Measurements from ENCODE around the gene SRSF3. TPM values are rescaled to one million over a fixed set of nuclear protein-coding genes. Genes with fewer than 3 reads are reported as not detected.
A peak's percentile ranks its signal among the peaks of the same experiment; 100 is the strongest.
"Not testable (repeated sequence)": the region's sequence is repeated elsewhere in the genome, so short reads cannot be mapped to it uniquely, and the experiment has no call there.

SRSF3 gene
- polyA plus RNA-seq, 1 donor, result 276 TPM

DNA sequence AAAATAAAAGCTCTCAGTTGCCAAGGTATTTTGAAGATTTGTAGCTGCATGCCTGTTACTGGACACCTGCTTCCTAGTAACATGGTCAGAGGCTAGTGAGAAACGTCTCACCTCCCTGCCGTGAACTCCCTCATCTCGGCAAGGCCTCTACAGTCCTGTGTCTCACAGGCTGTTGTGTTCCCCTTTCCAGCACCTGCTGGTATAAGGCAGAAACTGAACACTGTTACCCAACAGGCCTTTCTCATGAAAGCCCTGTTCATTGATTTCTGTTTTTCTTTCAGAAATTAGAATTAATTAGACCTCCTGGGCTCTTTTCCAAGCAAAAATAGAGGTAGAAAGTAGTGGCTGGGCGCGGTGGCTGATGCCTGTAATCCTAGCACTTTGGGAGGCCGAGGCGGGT lies 17.6 kb upstream of the SRSF3 start:
- no peak for DNase-seq

DNA sequence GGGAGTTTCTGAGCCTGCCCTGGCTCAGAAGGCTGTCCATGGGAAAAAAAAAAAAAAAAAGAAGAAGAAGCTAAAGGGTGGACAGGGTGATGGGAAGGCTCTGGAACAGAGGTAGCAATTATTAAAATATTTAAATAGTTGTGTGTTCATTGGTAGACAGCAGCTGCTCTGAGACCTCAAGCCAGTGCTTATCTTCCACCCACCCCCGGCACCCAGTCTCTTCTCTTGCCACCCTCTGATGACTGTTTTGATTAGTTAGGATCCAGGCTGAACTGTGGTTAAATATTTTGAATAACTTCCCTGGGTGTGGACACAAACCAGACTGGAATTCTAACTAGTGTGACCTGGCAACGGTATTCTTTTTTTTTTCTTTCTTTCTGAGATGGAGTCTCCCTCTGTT lies 16.9 kb upstream of the SRSF3 start:
- no peak for DNase-seq

DNA sequence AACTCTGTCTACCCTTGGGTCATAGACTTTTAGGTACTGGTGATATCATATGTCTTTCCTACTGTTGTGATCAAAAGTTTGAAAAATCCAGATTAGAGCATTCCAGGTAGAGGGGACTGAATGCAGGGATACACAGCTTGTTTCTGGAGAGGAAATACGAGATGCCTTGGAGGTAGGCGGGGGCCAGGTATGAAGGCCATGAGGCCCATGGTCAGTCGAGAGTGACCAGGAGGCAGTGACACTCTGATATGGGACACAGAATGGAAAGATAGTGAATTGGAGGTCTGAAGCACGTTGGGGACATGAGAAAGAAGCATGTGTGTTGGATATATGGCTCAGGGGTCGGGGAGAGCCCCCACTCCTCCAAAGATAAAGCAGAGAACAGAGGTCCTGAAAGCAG lies 16.1 kb upstream of the SRSF3 start:
- no peak for DNase-seq

DNA sequence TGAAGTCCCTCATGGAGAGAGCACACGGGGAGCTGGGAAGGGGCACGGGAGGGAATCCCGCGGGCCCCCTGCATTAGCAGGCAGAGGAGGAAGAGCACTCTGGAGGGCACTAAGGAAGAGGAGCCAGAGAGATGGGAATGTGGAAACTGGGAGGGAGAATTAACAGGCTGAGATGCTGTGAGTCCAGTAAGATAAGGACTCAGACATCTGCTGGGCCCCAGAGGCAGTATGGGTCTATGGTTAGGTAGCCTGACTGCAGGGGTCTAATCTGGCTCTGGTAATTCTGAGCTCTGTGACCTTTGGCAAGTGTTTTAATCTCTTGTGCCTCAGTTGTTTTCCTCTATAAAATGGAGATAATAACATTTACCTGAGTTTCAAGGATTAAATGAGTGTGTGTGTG lies 15.7 kb upstream of the SRSF3 start:
- DNase-seq, result no peak

DNA sequence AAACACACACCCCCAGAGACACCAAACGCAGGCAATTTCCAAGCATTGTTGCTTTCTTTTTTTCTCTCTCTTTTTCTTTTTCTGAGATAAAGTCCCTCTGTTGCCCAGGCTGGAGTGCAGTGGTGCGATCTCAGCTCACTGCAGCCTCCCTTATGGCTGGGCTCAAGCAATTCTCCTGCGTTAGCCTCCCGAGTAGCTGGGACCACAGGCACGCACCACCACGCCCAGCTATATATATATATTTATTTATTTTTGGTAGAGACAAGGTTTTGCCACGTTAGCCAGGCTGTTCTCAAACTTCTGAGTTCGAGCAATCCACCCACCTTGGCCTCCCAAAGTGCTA lies 14.0 kb upstream of the SRSF3 start:
- no peak for DNase-seq

DNA sequence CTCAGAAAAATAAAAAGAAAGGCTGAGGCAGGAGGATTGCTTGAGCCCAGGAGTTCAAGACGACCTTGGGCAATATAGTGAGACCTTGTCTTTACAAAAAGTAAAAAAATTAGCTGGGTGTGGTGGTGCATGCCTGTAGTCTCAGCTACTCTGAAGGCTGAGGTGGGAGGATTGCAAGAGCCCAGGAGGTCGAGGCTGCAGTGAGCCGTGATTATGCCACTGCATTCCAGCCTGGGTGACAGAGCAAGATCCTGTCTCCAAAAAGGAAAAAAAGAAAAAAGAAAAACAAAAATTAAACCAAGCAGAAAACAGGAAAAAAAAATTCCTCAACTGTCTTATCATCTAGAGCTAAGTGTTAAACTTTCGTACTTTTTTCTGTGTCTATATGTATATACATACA lies 12.4 kb upstream of the SRSF3 start:
- no peak for DNase-seq

DNA sequence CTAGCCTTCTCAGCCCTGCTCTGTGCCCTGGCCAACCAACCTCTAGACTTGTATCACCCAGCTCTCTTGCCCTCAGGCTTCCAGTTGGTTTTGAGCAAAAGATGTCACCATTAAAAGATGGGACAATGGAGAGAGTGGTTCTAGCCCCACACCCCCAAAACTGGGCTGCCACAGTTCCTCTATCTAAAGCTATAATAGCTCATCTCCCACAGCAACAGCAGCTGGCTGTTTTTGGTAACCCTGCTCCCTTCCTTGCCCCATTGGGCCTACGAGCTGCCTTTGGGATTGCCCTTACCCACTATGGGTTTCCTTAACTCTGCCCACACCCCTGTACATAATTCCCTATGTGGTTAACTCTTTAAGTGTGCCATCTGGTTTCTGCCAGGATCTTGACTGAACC lies 7.6 kb upstream of the SRSF3 start:
- no peak for DNase-seq

DNA sequence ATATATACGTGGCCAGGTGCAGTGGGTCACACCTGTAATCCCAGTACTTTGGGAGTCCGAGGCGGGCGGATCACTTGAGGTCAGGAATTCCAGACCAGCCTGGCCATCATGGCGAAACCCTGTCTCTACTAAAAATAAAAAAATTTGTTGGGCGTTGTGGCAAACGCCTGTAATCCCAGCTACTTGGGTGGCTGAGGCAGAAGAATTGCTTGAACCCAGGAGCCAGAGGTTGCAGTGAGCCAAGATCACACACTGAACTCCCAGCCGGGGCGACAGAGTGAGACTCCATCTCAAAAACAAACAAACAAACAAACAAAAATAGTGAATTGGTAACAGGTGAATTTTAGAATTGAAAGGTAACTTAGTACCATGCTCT lies 5.1 kb upstream of the SRSF3 start:
- not testable (repeated sequence) for DNase-seq

DNA sequence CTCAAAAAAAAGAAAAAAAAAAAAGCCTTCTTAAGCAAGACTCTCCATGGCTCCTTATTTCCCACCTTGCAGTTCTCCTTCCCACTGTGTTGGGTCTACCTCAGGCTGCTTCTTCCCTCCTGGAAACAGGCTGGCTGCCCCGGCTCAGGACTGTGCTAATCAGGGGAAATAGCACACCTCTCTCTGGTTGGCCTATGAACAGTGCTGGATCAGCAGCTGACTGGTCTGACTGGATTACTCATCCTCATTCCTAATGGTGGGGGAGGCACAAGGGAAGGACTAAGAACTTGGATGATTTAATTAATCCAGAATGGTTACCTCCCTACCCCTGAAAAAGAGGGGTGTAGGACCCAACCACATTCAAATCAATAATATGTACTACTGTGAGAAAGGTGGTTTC lies 3.9 kb upstream of the SRSF3 start:
- DNase-seq, result no peak

DNA sequence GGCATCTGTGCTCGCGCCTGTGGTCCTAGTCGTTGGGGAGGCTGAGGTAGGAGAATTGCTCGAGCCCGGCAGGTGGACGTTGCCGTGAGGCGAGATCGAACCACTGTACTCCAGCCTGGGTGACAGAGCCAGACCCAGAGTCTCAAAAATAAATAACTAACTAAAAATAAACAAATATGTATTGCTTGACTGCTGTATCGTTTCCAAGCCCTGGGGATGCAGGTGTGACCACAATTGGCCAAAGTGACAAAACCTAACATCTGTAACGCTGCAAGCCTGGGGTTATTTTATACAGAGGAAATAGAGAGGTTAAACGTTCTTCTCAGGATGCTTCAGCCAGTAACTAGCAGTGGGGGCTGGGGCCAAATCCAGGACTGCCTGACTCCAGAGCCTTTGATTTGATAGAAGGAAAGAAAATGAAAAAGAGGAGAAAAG lies 1.9 kb upstream of the SRSF3 start:
- no peak for DNase-seq

DNA sequence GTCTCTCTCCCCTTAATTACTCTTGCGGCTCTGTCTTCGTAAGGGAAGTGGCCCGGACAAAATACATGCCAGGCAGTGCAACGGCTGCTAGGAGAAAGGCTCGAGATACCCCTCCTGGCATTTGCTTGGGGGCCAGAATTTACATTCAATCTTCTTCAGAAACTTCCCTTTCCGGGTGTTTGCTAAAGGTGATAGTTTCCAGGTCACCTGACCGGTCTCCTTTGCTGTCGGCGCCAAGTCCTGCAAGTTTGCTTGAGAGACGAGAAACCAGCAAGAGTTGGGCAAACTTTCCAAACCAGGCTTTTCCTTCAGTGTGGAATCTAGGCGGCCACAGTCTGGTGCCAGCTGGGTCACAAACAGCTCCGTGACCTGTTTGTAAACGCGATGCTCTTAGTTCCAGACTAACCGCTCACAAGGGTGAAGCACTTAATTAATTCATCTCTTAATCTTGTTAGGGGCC lies 563 bp upstream of the SRSF3 start:
- DNase-seq, result no peak

DNA sequence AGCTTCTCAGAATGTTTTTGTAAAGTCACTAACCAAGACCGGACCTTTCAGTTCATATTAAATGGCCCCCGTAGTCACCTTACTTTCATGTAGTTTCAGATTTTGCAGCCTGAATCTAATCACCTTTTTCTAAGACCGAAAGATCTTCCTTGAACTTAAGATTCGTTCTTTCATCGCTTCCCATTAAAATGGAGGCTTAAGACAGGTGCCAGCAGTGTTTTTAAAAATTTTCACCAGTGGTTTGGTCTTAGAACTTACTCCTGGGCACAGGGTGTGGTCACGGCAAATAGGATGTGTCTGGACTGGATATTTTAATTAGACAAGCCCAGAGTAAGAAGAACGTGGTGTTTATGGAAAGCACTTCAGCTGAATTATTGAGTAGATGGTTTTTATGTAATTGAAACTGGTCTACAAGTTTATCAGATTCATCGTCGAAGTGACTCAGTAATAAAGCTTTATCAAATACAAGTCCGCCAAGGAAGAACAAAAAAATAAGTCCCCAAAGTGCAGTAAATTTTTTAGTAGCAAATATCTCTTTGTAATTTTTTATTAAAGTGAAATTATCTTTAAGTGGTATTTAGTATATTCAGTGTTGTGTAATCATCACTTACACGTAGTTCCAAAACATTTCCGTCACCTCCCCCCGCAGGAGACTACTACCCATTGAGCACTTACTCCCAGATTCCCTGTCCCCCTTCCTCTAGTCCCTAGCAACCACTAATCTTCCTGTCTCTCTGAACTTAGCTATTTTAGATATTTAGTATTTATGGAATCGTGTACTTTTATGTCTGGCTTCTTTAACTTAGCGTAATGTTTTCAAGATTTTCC lies 868 bp downstream of the SRSF3 start:
- DNase-seq, result peak; percentile 69

DNA sequence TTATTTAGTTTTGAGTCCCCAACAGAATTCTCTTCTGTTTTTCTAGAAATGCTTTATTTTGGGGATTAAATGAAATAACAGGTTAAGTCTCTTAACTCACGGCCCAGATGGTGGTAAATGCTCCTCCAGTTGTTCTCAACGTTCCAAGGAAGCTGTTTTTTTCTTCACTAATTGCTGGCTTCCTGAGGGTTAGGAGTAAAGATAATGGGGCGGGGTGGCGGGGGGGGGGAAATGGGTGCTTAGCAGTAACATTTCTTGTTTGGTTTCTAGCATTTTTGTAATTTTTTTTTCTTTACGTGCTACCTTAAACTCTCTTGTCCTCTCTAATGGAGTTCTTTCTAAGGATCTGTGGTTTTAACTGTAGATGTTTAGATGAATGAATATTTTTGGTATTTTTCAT lies 2.2 kb downstream of the SRSF3 start:
- no peak for DNase-seq

DNA sequence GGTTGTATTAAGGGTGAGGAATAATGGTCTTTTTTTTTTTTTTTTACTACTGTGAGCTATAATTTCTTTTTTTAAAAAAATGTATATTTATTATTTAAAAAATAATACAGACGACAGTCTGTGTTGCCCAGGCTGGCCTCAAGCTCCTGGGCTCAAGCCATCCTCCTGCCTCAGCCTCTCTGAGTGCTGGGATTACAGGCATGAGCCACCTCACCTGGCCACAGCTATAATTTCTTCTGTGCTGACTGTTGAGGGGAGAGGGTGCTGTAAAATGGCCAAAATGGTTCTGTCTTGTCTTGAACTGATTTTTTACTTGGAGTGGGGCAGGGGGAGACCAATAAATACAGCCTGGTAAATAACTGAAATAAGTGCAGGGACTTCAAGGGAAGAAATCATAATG lies 3.6 kb downstream of the SRSF3 start:
- no peak for DNase-seq

DNA sequence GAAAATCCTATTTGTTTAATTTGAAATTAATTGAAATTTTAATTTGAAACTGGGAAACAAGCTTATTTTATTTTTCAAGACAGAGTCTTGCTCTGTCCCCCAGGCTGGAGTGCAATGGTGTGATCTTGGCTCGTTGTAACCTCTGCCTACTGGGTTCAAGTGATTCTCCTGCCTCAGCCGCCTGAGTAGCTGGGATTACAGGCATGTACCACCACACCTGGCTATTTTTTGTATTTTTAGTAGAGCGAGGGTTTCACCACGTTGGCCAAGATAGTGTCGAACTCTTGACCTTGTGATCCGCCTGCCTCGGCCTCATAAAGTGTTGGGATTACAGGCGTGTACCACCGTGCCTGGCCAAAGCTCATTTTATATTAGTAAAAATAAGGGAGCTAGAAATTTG lies 4.2 kb downstream of the SRSF3 start:
- DNase-seq, result no peak

DNA sequence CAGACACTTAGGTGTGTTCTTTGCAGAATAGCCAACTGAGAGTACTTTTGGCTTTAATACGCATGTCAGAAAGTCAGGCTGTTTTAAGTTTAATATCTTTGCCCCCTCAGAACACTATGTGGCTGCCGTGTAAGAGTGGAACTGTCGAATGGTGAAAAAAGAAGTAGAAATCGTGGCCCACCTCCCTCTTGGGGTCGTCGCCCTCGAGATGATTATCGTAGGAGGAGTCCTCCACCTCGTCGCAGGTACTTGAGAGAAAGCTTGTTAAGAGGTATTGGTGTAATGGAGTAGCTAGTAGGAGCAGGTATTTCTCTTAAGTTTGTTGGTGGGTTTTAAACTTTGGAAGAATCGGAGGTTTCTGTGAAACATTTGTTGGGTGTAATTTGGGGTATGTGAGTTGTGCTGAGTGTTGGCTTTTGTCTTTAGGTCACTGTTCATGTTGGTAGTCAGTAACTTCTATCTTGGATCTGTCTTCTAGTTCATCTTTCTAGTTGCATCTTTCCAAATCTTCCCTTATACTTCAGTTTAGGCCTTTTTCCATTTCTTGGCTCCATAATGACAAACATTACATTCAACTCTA lies 4.7 kb downstream of the SRSF3 start:
- DNase-seq, result no peak

DNA sequence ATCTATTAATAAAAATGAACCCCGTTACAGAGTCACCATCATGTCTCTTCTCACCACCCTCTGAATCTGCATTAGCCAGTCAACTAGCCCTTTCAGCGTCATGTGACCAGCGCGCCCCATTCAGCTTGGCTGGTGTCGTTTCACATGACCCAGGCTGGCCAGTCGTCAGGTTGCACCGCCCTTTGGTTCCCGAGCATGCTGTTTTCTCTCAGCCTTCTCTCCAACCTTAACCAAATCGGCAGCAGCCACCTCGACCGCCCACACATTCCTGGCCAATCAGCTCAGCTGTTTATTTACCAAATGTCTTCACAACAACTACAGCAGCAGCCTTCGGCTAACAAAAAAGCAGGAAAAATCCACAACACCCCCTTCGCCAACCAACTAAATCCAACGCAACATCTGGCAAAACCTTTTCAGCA lies 5.6 kb downstream of the SRSF3 start:
- DNase-seq, result no peak

DNA sequence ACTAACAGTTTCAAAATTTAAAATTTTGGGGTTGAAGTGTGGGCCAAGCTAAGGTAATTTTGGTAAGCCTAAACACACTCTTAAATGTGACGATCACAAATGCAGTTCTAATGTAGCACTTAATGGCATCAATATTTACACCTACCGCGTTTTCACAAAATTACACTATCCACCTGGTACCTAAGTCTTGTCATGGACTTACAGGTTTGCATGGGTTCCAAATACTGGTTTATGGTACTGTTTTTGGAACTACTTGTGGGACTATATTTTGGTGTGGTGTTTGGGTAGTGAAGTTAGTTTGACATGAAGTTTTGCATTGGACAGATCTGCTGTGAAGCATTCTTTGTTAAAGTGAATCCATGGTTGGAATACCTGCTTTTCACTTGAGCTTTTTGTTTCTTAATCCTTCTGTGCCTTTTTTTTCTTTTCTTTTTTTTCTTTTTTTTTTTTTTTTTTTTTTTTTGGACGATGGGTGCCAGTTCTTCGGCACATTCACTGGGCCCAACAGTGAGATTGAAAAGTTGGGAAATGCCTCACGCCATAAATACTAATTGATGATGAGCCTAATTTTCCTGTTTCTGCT lies 6.5 kb downstream of the SRSF3 start:
- DNase-seq, result no peak

DNA sequence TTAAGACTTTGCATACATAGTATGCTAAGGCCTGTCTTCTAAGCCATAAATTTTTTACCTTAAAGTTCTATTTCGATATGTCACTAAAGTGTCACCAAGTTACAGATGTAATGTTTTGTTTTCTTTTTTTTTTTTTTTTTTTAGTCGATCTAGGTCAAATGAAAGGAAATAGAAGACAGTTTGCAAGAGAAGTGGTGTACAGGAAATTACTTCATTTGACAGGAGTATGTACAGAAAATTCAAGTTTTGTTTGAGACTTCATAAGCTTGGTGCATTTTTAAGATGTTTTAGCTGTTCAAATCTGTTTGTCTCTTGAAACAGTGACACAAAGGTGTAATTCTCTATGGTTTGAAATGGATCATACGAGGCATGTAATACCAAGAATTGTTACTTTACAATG lies 7.7 kb downstream of the SRSF3 start:
- DNase-seq, result not testable (repeated sequence)

DNA sequence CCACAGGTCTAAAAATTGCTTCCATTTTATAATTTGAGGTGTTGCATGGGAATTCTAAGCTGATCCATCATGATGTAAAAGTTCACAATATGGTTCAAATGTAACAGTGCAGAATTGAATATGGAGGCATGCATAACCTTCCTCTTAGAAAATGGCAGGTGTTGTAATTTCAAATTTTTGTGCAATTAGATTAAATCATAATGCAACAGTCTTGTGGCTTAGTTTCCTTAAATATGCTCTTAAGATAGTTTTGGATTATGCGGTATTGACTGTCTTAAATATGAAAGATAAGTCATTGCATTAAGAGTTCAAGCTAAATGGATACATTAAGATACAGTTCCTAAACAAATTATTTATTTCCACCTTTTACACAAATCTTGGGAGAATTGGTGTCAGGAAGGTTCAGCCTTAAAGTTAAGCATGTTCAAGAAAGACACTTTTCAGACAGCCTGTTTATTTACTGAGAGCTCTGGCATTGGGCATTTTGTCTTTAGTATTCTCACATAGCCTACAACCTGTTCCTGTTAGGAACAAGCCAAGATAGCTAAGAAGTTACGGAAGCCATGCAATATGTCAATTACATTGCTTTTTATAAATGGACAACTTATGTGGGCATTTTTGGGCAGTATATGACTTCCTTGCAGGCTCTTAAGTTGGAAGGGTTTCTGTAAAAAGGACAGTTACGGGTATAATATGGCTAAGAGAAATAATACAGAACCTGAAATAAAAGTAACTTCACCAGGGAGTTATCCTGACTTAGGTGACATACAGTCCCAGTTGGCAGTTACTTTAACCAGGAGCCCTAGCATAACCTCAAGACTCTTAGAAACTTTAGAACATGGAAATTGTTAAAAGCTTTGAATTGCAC lies 9.3 kb downstream of the SRSF3 start:
- no peak for DNase-seq

DNA sequence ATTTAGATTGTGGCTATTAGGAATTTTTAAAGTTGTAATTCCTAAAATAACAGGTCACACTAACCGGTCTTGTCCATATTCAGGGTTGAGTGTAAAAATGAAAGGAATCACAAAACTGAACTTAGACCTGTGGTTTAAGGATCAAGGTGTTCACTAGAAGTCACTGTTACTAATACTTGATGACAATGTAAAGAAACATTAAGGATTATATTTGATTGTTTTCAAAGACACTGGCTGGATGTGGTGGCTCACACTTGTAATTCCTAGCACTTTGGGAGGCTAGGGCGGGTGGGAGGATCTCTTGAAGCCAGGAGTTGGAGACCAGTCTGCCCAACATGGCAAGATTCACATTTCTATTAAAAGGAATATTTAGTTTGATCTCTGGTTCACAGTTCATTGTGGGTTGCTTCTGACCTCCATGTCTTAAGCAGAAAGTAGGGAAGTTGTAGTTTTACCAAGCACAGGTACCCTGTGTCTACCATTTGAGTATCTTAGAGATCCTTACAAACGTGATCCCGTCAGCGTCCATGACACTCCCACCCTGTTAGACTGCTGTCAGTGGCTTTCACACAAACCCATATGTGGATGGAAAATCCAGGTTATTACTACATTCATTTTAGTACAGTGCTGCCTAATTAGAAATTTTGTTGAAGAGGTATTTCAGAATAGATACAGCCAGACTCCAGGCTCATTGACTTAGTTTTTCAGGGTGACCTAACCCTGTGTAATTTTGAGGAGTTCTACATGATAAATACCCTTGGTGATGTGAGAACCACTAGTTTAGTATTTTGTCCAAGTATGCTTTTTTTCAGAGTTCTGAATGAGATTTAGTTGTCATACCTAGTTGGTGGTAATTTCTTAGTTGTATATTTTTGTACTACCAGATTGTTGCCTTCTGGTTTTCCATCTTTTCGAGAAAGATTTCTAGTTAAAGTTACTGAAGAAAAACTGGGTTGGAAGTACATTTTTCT lies 10.2 kb downstream of the SRSF3 start:
- DNase-seq, result no peak

DNA sequence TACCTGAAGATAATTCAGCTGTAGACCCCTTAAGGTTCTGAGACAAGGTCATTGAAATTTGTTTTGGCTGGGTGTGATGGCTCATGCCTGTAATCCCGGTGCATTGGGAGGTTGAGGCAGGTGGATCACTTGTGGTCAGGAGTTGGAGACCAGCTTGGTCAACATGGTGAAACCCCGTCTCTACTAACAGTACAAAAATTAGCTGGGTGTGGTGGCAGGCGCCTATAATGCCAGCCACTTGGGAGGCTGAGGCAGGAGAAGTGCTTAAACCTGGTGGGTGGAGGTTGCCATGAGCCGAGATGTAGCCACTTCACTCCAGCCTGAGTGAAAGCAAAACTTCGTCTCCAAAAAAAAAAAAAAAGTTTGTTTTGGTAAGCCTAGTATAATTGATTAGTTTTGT lies 11.0 kb downstream of the SRSF3 start:
- DNase-seq, result no peak
